Motor neuron (in vitro differentiated cells): ENCODE measurements around the gene FRZB. TPM values are rescaled to one million over a fixed set of nuclear protein-coding genes. Genes with fewer than 3 reads are reported as not detected.

Experiments used
- ATAC-seq, 8 experiments: fragments of 200-7000 bp; cut with Tn5 transposase; replicated peaks in 6 of 8; 2 replicates each; pipeline ENCODE4 v1.8.0; 2021; ENCODE audit warnings: mild to moderate bottlenecking in 8 of 8, moderate library complexity in 8 of 8
- H3K27ac ChIP-seq, 2 donors: fragments of 250-450 bp; sonication (Bioruptor Pico); 2 replicates each; pipeline ENCODE4 v1.9.0; 2021; ENCODE audit warnings: antibody characterized with exemption in 2 of 2, mild to moderate bottlenecking in 2 of 2, moderate library complexity in 1 of 2
- H3K4me1 ChIP-seq, 2 donors: fragments of 250-450 bp; sonication (Bioruptor Pico); replicated peaks in 1 of 2; 2 replicates each; pipeline ENCODE4 v1.6.1; 2021; ENCODE audit warnings: antibody characterized with exemption in 2 of 2, mild to moderate bottlenecking in 2 of 2, moderate library complexity in 1 of 2
- H3K4me3 ChIP-seq, 5 donors: fragments of 250-450 bp; sonication (Bioruptor Pico); 2 replicates each; pipeline ENCODE4 v1.9.0; 2021; ENCODE audit warnings: antibody characterized with exemption in 5 of 5, mild to moderate bottlenecking in 5 of 5, moderate library complexity in 4 of 5
- WGBS, 10 experiments: fragments of 450-650 bp; shearing (Covaris generic); methylation state at CpG; one replicate each; pipeline ENCODE4 v1.0.0; 2022; 5-methylcytosine and 5-hydroxymethylcytosine counted together
- in situ Hi-C, 9 experiments: fragments of 400-800 bp; cut with MboI; loops; one replicate each; pipeline ENCODE4 v1.15.0; 2021; ENCODE audit warnings: low sequenced_read_pairs in 9 of 9, low pct_unique_long_range_greater_than_20kb in 2 of 9; ENCODE audit not compliant: unreplicated experiment in 9 of 9
- total RNA-seq, 8 experiments: library from RNA; unstranded; fragments of 300-600 nt; gene quantifications; 2 replicates each; pipeline versions ENCODE4 v1.2.3 to v1.2.4, GENCODE V29; 2022

The FRZB gene
- total RNA-seq, 8 experiments from 2014 or later: 0.25 to 32.1 (median 2.3) TPM

GRCh38 chr2:182804128-182804527 is 62.3 kb downstream of the FRZB start:
- no peak for ATAC-seq
- Histone ChIP-seq H3K4me1 (peaks cover 14 to 18% of the 10 kb centered on the region in 2 donors), H3K4me3 (no peak overlapping the region), H3K27ac (no peak overlapping the region)
- in situ Hi-C loops: no loop called here
- 43 to 100% (median 80%) methylated on average over 1 to 5 of the region's 5 CpGs for WGBS, 10 experiments

- 0 to 100% (median 67%) methylated on average over 1 to 2 of the region's 2 CpGs; no CpG with 5 or more reads in 1 of the 10 experiments for WGBS, 10 experiments
- Histone ChIP-seq H3K4me3 (no peak overlapping the region), H3K27ac (no peak overlapping the region), H3K4me1 (peaks cover 0 to 7% of the 10 kb centered on the region in 2 donors)
- in situ Hi-C loops: loop anchor here in 3 of 9 experiments (25.0 kb wide), 2 partner anchors 164 to 189 kb away; no protein-coding TSS in a partner anchor
- ATAC-seq: peak in 3 of 8 experiments; percentile 34 to 79 (median 52)
Observed at GRCh38 chr2:182798736-182799135, 67.7 kb downstream of the FRZB start.

GRCh38 chr2:182792441-182792840 is 74.0 kb downstream of the FRZB start:
- WGBS, 10 experiments: 15 to 100% (median 60%) methylated on average over 1 to 2 of the region's 2 CpGs; no CpG with 5 or more reads in 1 of the 10 experiments
- peak in 4 of 8 experiments; percentile 22 to 41 (median 32) for ATAC-seq
- Histone ChIP-seq H3K4me1 (peaks cover 0 to 10% of the 10 kb centered on the region in 2 donors), H3K4me3 (no peak overlapping the region), H3K27ac (no peak overlapping the region)
- in situ Hi-C loops: loop anchor here in 3 of 9 experiments (25.0 kb wide), 2 partner anchors 170 to 195 kb away; no protein-coding TSS in a partner anchor

- in situ Hi-C loops: loop anchor here in 4 of 9 experiments (10.0 to 25.0 kb wide), 3 partner anchors 178 to 203 kb away; no protein-coding TSS in a partner anchor
- ATAC-seq: peak in 5 of 8 experiments; percentile 48 to 57 (median 52)
- H3K4me1 ChIP-seq: no peaks in the 10 kb centered on the region
- WGBS, 10 experiments: 70 to 100% (median 100%) methylated on average over 1 of the region's 1 CpG; no CpG with 5 or more reads in 1 of the 10 experiments
- no peak overlapping the region for H3K4me3 ChIP-seq
- H3K27ac ChIP-seq: no peak overlapping the region
Observed at GRCh38 chr2:182784777-182785176, 81.7 kb downstream of the FRZB start.

- ATAC-seq: peak in 1 of 8 experiments; percentile 16
- Histone ChIP-seq H3K27ac (no peak overlapping the region), H3K4me3 (no peak overlapping the region), H3K4me1 (no peaks in the 10 kb centered on the region)
- in situ Hi-C loops: loop anchor here in 4 of 9 experiments (10.0 to 25.0 kb wide), 3 partner anchors 178 to 203 kb away; no protein-coding TSS in a partner anchor
- WGBS, 10 experiments: 64 to 100% (median 78%) methylated on average over 1 to 4 of the region's 4 CpGs; no CpG with 5 or more reads in 1 of the 10 experiments
Observed at GRCh38 chr2:182784058-182784706, 82.3 kb downstream of the FRZB start.

Other genes with a start within 250 kb of the FRZB start
- gene DNAJC10, start 150.4 kb downstream of the FRZB start, total RNA-seq: 100 to 1,000 TPM in 1 of 8 experiments, 10 to 100 TPM in 7; 48.8 to 149 (median 77.8) TPM
- gene NCKAP1, start 171.8 kb upstream of the FRZB start, total RNA-seq: 100 to 1,000 TPM in 2 of 8 experiments, 10 to 100 TPM in 6; 70.3 to 136 (median 86.6) TPM
- gene DUSP19, start 212.1 kb upstream of the FRZB start, total RNA-seq: 1 to 10 TPM; 2.1 to 5.6 (median 3.5) TPM